ENCODE measurements around the gene FBXW12. TPM values are rescaled to one million over a fixed set of nuclear protein-coding genes. Genes with fewer than 3 reads are reported as not detected.
A peak's percentile ranks its signal among the peaks of the same experiment; 100 is the strongest.

Gene FBXW12
- total RNA-seq, 1 experiment from 2014 or later, result not detected

- H3K4me1 Mint-ChIP-seq (ENCODE audit: low read depth, unreplicated experiment), result no peaks in the 10 kb centered on the region
- H3K36me3 Mint-ChIP-seq (ENCODE audit: insufficient read depth, unreplicated experiment), result no peaks in the 10 kb centered on the region
- no peak overlapping the region for H3K27ac Mint-ChIP-seq (ENCODE audit: unreplicated experiment)
- TF ChIP-seq, protein P1, sequence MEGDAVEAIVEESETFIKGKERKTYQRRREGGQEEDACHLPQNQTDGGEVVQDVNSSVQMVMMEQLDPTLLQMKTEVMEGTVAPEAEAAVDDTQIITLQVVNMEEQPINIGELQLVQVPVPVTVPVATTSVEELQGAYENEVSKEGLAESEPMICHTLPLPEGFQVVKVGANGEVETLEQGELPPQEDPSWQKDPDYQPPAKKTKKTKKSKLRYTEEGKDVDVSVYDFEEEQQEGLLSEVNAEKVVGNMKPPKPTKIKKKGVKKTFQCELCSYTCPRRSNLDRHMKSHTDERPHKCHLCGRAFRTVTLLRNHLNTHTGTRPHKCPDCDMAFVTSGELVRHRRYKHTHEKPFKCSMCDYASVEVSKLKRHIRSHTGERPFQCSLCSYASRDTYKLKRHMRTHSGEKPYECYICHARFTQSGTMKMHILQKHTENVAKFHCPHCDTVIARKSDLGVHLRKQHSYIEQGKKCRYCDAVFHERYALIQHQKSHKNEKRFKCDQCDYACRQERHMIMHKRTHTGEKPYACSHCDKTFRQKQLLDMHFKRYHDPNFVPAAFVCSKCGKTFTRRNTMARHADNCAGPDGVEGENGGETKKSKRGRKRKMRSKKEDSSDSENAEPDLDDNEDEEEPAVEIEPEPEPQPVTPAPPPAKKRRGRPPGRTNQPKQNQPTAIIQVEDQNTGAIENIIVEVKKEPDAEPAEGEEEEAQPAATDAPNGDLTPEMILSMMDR (IDR thresholded peaks at IDR 0.05; ENCODE audit: unreplicated experiment), result no peak
- no peak overlapping the region for H3K4me3 Mint-ChIP-seq (ENCODE audit: low read depth, unreplicated experiment)
- peaks cover 25% of the 10 kb centered on the region for H3K27me3 Mint-ChIP-seq (ENCODE audit: unreplicated experiment)
- BruUV-seq (replicated peaks), result no TSS peak
- H3K9me3 Mint-ChIP-seq (ENCODE audit: low read depth, unreplicated experiment), result no peaks in the 10 kb centered on the region
- intact Hi-C loops (cut with micrococcal nuclease; ENCODE audit: unreplicated experiment), result loop anchor here (10.0 kb wide), 1 partner anchor 114 kb away; no protein-coding TSS in a partner anchor
- CTCF ChIA-PET, result no interaction called here
- no peak for DNase-seq
Observed at GRCh38 chr3:48388966-48389365, 16.9 kb downstream of the FBXW12 start.

DNA sequence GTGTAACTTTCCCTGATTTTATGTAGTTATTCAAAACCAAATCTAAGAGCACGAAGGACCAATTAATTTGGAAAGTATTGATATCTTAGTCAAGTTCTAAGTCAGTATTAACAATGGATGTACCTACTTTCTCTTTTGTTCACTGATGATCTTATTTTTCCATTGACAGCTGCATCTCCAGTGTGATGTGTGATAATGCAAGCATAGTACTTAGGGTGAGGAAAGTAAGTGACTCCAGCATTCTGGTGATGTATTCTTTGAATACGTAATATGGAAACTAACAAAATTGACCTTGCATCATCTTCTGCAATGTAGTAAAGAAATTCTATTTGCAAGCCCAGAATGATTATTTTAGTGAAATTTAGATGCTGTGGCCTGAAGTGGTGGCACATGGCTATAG, 22.4 kb downstream of the FBXW12 start:
- Mint-ChIP-seq H3K4me1 (ENCODE audit: low read depth, unreplicated experiment) (no peaks in the 10 kb centered on the region), H3K27me3 (ENCODE audit: unreplicated experiment) (peaks cover 23% of the 10 kb centered on the region), H3K9me3 (ENCODE audit: low read depth, unreplicated experiment) (no peaks in the 10 kb centered on the region), H3K36me3 (ENCODE audit: insufficient read depth, unreplicated experiment) (peaks cover 20% of the 10 kb centered on the region), H3K4me3 (ENCODE audit: low read depth, unreplicated experiment) (no peak overlapping the region), H3K27ac (ENCODE audit: unreplicated experiment) (no peak overlapping the region)
- BruUV-seq (replicated peaks), result no TSS peak
- TF ChIP-seq, protein P1 (IDR thresholded peaks at IDR 0.05; ENCODE audit: unreplicated experiment), result no peak
- intact Hi-C loops (cut with micrococcal nuclease; ENCODE audit: unreplicated experiment), result no loop called here
- DNase-seq, result no peak
- CTCF ChIA-PET, result interaction anchor here (0.7 kb wide), 1 partner anchor 32 kb away, joined by 3 read pairs; no protein-coding TSS in a partner anchor

DNA sequence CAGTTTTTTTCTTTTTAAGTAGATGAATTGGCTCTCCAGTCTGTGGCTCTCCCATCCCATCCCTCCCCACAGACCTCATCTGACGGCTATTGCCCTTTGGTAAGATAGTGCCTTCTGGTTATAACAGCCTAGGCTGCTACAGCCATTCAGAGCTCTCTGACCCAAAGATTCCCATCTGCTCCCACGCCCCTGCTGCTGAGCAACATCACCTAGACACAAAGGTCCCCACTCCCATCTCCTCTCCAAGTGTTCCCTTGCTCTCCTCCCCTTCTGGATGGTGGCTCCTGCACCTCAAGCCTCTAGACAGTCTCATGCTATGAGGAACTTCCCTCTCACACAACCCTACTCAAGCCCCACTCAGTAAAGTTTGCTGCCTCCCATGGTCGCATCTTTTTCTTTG, 23.7 kb downstream of the FBXW12 start:
- H3K4me1 Mint-ChIP-seq (ENCODE audit: low read depth, unreplicated experiment), result no peaks in the 10 kb centered on the region
- H3K36me3 Mint-ChIP-seq (ENCODE audit: insufficient read depth, unreplicated experiment), result peaks cover 32% of the 10 kb centered on the region
- intact Hi-C loops (cut with micrococcal nuclease; ENCODE audit: unreplicated experiment), result no loop called here
- no peak for DNase-seq
- no peak overlapping the region for H3K27ac Mint-ChIP-seq (ENCODE audit: unreplicated experiment)
- peaks cover 23% of the 10 kb centered on the region for H3K27me3 Mint-ChIP-seq (ENCODE audit: unreplicated experiment)
- CTCF ChIA-PET, result interaction anchor here (2.1 kb wide), 1 partner anchor 40 kb away, joined by 6 read pairs; no protein-coding TSS in a partner anchor
- TF ChIP-seq, protein P1 (IDR thresholded peaks at IDR 0.05; ENCODE audit: unreplicated experiment), result no peak
- no TSS peak for BruUV-seq (replicated peaks)
- no peaks in the 10 kb centered on the region for H3K9me3 Mint-ChIP-seq (ENCODE audit: low read depth, unreplicated experiment)
- no peak overlapping the region for H3K4me3 Mint-ChIP-seq (ENCODE audit: low read depth, unreplicated experiment)

- intact Hi-C loops (cut with micrococcal nuclease; ENCODE audit: unreplicated experiment), result no loop called here
- CTCF ChIA-PET, result interaction anchor here (4.2 kb wide), 1 partner anchor 37 kb away, joined by 243 read pairs; no protein-coding TSS in a partner anchor
- H3K27ac Mint-ChIP-seq (ENCODE audit: unreplicated experiment), result peak overlapping the region; percentile 60
- DNase-seq, result no peak
- peaks cover 11% of the 10 kb centered on the region for H3K4me1 Mint-ChIP-seq (ENCODE audit: low read depth, unreplicated experiment)
- TF ChIP-seq, protein P1 (IDR thresholded peaks at IDR 0.05; ENCODE audit: unreplicated experiment), result no peak
- no peak overlapping the region for H3K4me3 Mint-ChIP-seq (ENCODE audit: low read depth, unreplicated experiment)
- BruUV-seq (replicated peaks), result no TSS peak
- no peaks in the 10 kb centered on the region for H3K9me3 Mint-ChIP-seq (ENCODE audit: low read depth, unreplicated experiment)
- peaks cover 49% of the 10 kb centered on the region for H3K36me3 Mint-ChIP-seq (ENCODE audit: insufficient read depth, unreplicated experiment)
- peaks cover 23% of the 10 kb centered on the region for H3K27me3 Mint-ChIP-seq (ENCODE audit: unreplicated experiment)
Observed at GRCh38 chr3:48397767-48398681, 26.0 kb downstream of the FBXW12 start.

Data from Calu3 (cell line).